ENCODE data around the gene TMOD2. TPM values are rescaled to one million over a fixed set of nuclear protein-coding genes. Genes with fewer than 3 reads are reported as not detected.

TMOD2 gene
- total RNA-seq, 4 donors from 2014 or later, result 41.6 to 113 (median 54.7) TPM

GRCh38 chr15:51842852-51843737 lies 91.7 kb downstream of the TMOD2 start:
- no peak for TF ChIP-seq EP300 (IDR thresholded peaks at IDR 0.05)
- no peak for TF ChIP-seq POLR2A (IDR thresholded peaks at IDR 0.05)
- no peak for TF ChIP-seq CTCF (IDR thresholded peaks at IDR 0.05)
- no peak for DNase-seq (ENCODE audit: low spot score in 2 of 2)
- Histone ChIP-seq H3K4me3 (no peak overlapping the region), H3K27me3 (no peaks in the 10 kb centered on the region), H3K9me3 (no peaks in the 10 kb centered on the region), H3K4me1 (peaks cover 0 to 82% (median 40%) of the 10 kb centered on the region in 4 donors), H3K36me3 (no peaks in the 10 kb centered on the region), H3K27ac (peak overlapping the region in 3 of 4 donors; percentile 23 to 58 (median 56))
- 63% methylated on average over 6 of the region's 6 CpGs for whole genome bisulfite sequencing, 2 donors

GRCh38 chr15:51844747-51845426 lies 93.5 kb downstream of the TMOD2 start:
- DNase-seq (ENCODE audit: low spot score in 2 of 2), result no peak
- peak overlapping the region in 2 of 4 donors; percentile 84 to 85 for H3K27ac ChIP-seq
- peaks cover 0 to 91% (median 39%) of the 10 kb centered on the region in 4 donors for H3K4me1 ChIP-seq
- H3K27me3 ChIP-seq, result no peaks in the 10 kb centered on the region
- H3K4me3 ChIP-seq, result no peak overlapping the region
- H3K9me3 ChIP-seq, result no peaks in the 10 kb centered on the region
- H3K36me3 ChIP-seq, result no peaks in the 10 kb centered on the region
- TF ChIP-seq EP300 (IDR thresholded peaks at IDR 0.05) (no peak), CTCF (IDR thresholded peaks at IDR 0.05) (no peak), POLR2A (IDR thresholded peaks at IDR 0.05) (no peak)
- WGBS, 2 donors, result 68 to 77% methylated on average over 4 of the region's 4 CpGs

GRCh38 chr15:51846066-51846462 lies 94.7 kb downstream of the TMOD2 start:
- Histone ChIP-seq H3K36me3 (no peaks in the 10 kb centered on the region), H3K27me3 (no peaks in the 10 kb centered on the region), H3K4me1 (peaks cover 0 to 95% (median 39%) of the 10 kb centered on the region in 4 donors), H3K4me3 (no peak overlapping the region), H3K27ac (peak overlapping the region in 3 of 4 donors; percentile 46 to 85 (median 84)), H3K9me3 (no peaks in the 10 kb centered on the region)
- TF ChIP-seq POLR2A (IDR thresholded peaks at IDR 0.05) (no peak), EP300 (IDR thresholded peaks at IDR 0.05) (no peak), CTCF (IDR thresholded peaks at IDR 0.05) (no peak)
- DNase-seq (ENCODE audit: low spot score in 2 of 2), result no peak
- WGBS, 2 donors, result 86 to 89% methylated on average over 3 of the region's 3 CpGs

GRCh38 chr15:51846463-51847230 lies 95.2 kb downstream of the TMOD2 start:
- H3K36me3 ChIP-seq, result no peaks in the 10 kb centered on the region
- 33 to 34% methylated on average over 3 of the region's 3 CpGs for WGBS, 2 donors
- H3K27me3 ChIP-seq, result no peaks in the 10 kb centered on the region
- TF ChIP-seq EP300 (IDR thresholded peaks at IDR 0.05) (peak in 1 of 2 donors; percentile 32), POLR2A (IDR thresholded peaks at IDR 0.05) (no peak)
- H3K9me3 ChIP-seq, result no peaks in the 10 kb centered on the region
- H3K27ac ChIP-seq, result peak overlapping the region in 3 of 4 donors; percentile 46 to 85 (median 84)
- H3K4me3 ChIP-seq, result no peak overlapping the region
- no peak for DNase-seq (ENCODE audit: low spot score in 2 of 2)
- peaks cover 0 to 90% (median 38%) of the 10 kb centered on the region in 4 donors for H3K4me1 ChIP-seq

GRCh38 chr15:51848811-51849210 lies 97.4 kb downstream of the TMOD2 start:
- Histone ChIP-seq H3K4me1 (peaks cover 0 to 73% (median 23%) of the 10 kb centered on the region in 4 donors), H3K9me3 (no peaks in the 10 kb centered on the region), H3K27me3 (no peaks in the 10 kb centered on the region), H3K4me3 (no peak overlapping the region), H3K27ac (peak overlapping the region in 1 of 4 donors; percentile 8), H3K36me3 (no peaks in the 10 kb centered on the region)
- TF ChIP-seq CTCF (IDR thresholded peaks at IDR 0.05) (no peak), EP300 (IDR thresholded peaks at IDR 0.05) (no peak), POLR2A (IDR thresholded peaks at IDR 0.05) (no peak)
- DNase-seq (ENCODE audit: low spot score in 2 of 2), result no peak
- 55 to 70% methylated on average over 3 of the region's 3 CpGs for WGBS, 2 donors
